GM23248 (cell line): Measurements from ENCODE around the gene SLC35G6. TPM values are rescaled to one million over a fixed set of nuclear protein-coding genes. Genes with fewer than 3 reads are reported as not detected.
"Not testable (repeated sequence)": the region's sequence is repeated elsewhere in the genome, so short reads cannot be mapped to it uniquely, and the experiment has no call there.

Experiments used
- DNase-seq: peaks from one replicate; pipeline ENCODE4 v3.0.0-alpha.2; 2015
- H2AFZ ChIP-seq: fragments of 200-600 bp; sonication (generic); 2 replicates; pipeline ENCODE4 v1.6.1; 2016; ENCODE audit warnings: antibody characterized with exemption
- H3F3A ChIP-seq: fragments of 200-600 bp; sonication (generic); 2 replicates; pipeline ENCODE4 v1.6.1; 2016; ENCODE audit warnings: mild to moderate bottlenecking, antibody characterized with exemption, mixed run types; ENCODE audit not compliant: insufficient read depth
- H3K27ac ChIP-seq: fragments of 200-600 bp; sonication (generic); 2 replicates; pipeline ENCODE4 v1.5.1; 2016; ENCODE audit warnings: mild to moderate bottlenecking
- H3K27me3 ChIP-seq: fragments of 200-600 bp; sonication (generic); replicated peaks from 2 replicates; pipeline ENCODE4 v1.6.1; 2016; ENCODE audit warnings: mild to moderate bottlenecking; ENCODE audit not compliant: insufficient read depth
- H3K36me3 ChIP-seq: fragments of 200-600 bp; sonication (generic); 2 replicates; pipeline ENCODE4 v1.6.1; 2016; ENCODE audit warnings: low read depth, mild to moderate bottlenecking
- H3K4me1 ChIP-seq: fragments of 200-600 bp; sonication (generic); 2 replicates; pipeline ENCODE4 v1.6.1; 2016; ENCODE audit warnings: mild to moderate bottlenecking; ENCODE audit not compliant: insufficient read depth
- H3K4me2 ChIP-seq: fragments of 200-600 bp; sonication (generic); one replicate; pipeline ENCODE4 v1.6.1; 2016; ENCODE audit warnings: mild to moderate bottlenecking; ENCODE audit not compliant: unreplicated experiment
- H3K4me3 ChIP-seq: fragments of 200-600 bp; sonication (generic); 2 replicates; pipeline ENCODE4 v1.5.1; 2016; ENCODE audit warnings: mild to moderate bottlenecking
- H3K79me2 ChIP-seq: fragments of 200-600 bp; sonication (generic); 2 replicates; pipeline ENCODE4 v1.6.1; 2016; ENCODE audit warnings: mild to moderate bottlenecking; ENCODE audit not compliant: insufficient read depth
- H3K9ac ChIP-seq: fragments of 200-600 bp; sonication (generic); 2 replicates; pipeline ENCODE4 v1.6.1; 2016; ENCODE audit warnings: mild to moderate bottlenecking
- H3K9me2 ChIP-seq: fragments of 200-600 bp; sonication (generic); 2 replicates; pipeline ENCODE4 v1.6.1; 2016; ENCODE audit warnings: mixed run types, mild to moderate bottlenecking, moderate library complexity; ENCODE audit not compliant: insufficient read depth
- H3K9me3 ChIP-seq: fragments of 200-600 bp; sonication (generic); one replicate; pipeline ENCODE4 v1.6.1; 2017; ENCODE audit warnings: low read depth
- H4K20me1 ChIP-seq: fragments of 200-600 bp; sonication (generic); 2 replicates; pipeline ENCODE4 v1.6.0; 2016; ENCODE audit not compliant: insufficient read depth
- EZH2 ChIP-seq: fragments of 200-600 bp; sonication (generic); IDR thresholded peaks from 2 replicates; pipeline ENCODE4 v1.6.1; 2018; ENCODE audit warnings: antibody characterized with exemption, mild to moderate bottlenecking; ENCODE audit not compliant: insufficient read depth, poor library complexity, severe bottlenecking
- EZH2phosphoT487 ChIP-seq: fragments of 200-600 bp; sonication (generic); IDR thresholded peaks from 2 replicates; pipeline ENCODE4 v1.6.1; 2018; ENCODE audit warnings: antibody characterized with exemption, moderate library complexity, mild to moderate bottlenecking, low read depth; ENCODE audit not compliant: insufficient read depth
- WGBS, 2 experiments: methylation state at CpG; one replicate each; pipeline ENCODE4 v1.1.6; 2015 to 2017; ENCODE audit warnings: low lambda C conversion rate in 2 of 2, low coverage in 1 of 2; ENCODE audit errors: missing lambda C conversion rate in 2 of 2; 5-methylcytosine and 5-hydroxymethylcytosine counted together
- in situ Hi-C: fragments of 300-500 bp; cut with MboI; formaldehyde crosslinking; loops from 2 replicates; pipeline ENCODE4 v1.15.0; 2020
- polyA plus RNA-seq: library from polyadenylated mRNA; unstranded; fragments of >200 nt; fragmentation: Nextera tagmentation; extraction: Ambion mirVana; gene quantifications from 2 replicates; pipeline ENCODE4 v1.2.1, GENCODE V29; 2016
- total RNA-seq: library from RNA; depleted of rRNA; stranded (reverse); fragments of >200 nt; shearing (Covaris generic); gene quantifications from 2 replicates; pipeline ENCODE4 v1.2.3, GENCODE V29; 2014

SLC35G6 gene
- total and polyA plus RNA-seq, 2 experiments from 2014 or later, result 0.14 TPM; not detected in 1

- Histone ChIP-seq H3K79me2 (peaks cover 88% of the 10 kb centered on the region), H3F3A (no peaks in the 10 kb centered on the region), H4K20me1 (no peaks in the 10 kb centered on the region), H3K27ac (no peak overlapping the region), H3K27me3 (no peaks in the 10 kb centered on the region), H3K9ac (no peak overlapping the region), H3K4me1 (0 out of 2 replicates have a peak, but pooled peaks cover 2% of the 10 kb centered on the region), H3K36me3 (peaks cover 7% of the 10 kb centered on the region; the same call in 1 of the 2 replicates), H3K9me2 (no peaks in the 10 kb centered on the region), H3K9me3 (no peaks in the 10 kb centered on the region), H3K4me2 (no peak overlapping the region), H2AFZ (no peak overlapping the region), H3K4me3 (no peak overlapping the region)
- 87 to 88% methylated on average over 3 of the region's 3 CpGs for WGBS, 2 experiments
- in situ Hi-C loops, result no loop called here
- no peak for DNase-seq
- no peak for TF ChIP-seq EZH2phosphoT487
- TF ChIP-seq EZH2, result no peak
Observed at GRCh38 chr17:7467498-7467897, 13.7 kb upstream of the SLC35G6 start.

- no peak overlapping the region for H2AFZ ChIP-seq
- H3K4me3 ChIP-seq, result no peak overlapping the region
- DNase-seq, result no peak
- TF ChIP-seq EZH2, result no peak
- TF ChIP-seq EZH2phosphoT487, result no peak
- H3K27me3 ChIP-seq, result no peaks in the 10 kb centered on the region
- H3K9ac ChIP-seq, result no peak overlapping the region
- H3K27ac ChIP-seq, result no peak overlapping the region
- no peak overlapping the region for H3K4me2 ChIP-seq
- H3K4me1 ChIP-seq, result 0 out of 2 replicates have a peak, but pooled peaks cover 2% of the 10 kb centered on the region
- no peaks in the 10 kb centered on the region for H3K9me2 ChIP-seq
- peaks cover 92% of the 10 kb centered on the region for H3K79me2 ChIP-seq
- no peaks in the 10 kb centered on the region for H3K9me3 ChIP-seq
- H4K20me1 ChIP-seq, result no peaks in the 10 kb centered on the region
- in situ Hi-C loops, result no loop called here
- 90 to 95% methylated on average over 11 of the region's 11 CpGs for WGBS, 2 experiments
- H3K36me3 ChIP-seq, result peaks cover 4% of the 10 kb centered on the region; the same call in 1 of the 2 replicates
- H3F3A ChIP-seq, result no peaks in the 10 kb centered on the region
Observed at GRCh38 chr17:7468290-7468689, 13.0 kb upstream of the SLC35G6 start.

DNA sequence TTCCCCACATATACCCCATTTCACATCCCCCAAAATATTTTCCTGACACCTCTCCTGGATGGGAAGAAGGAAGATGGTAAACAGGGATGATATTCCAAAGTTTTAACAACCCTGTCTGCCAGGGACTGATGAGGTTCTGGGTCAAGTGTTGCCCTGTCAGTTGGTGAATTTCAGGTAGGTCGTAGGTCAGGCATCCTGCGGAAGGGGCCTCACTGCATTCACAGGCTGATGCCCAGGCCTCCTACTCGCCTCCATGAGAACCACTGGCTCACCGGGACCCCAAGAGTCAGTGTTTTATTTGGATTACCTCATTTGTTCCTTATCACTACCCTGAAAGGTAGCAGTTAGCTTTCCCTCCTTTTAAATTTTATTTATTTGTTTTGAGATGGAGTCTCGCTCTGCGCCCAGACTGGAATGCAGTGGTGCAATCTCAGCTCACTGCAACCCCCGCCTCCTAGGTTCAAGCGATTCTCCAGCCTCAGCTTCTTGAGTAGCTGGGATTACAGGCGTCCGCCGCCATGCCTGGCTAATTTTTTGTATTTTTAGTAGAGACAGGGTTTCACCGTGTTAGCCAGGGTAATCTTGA lies 12.3 kb upstream of the SLC35G6 start:
- WGBS, 2 experiments, result 81 to 83% methylated on average over 12 of the region's 12 CpGs
- 0 out of 2 replicates have a peak, but pooled peaks cover 2% of the 10 kb centered on the region for H3K4me1 ChIP-seq
- no peaks in the 10 kb centered on the region; the same call in 1 of the 2 replicates for H3K36me3 ChIP-seq
- H3K4me2 ChIP-seq, result no peak overlapping the region
- in situ Hi-C loops, result no loop called here
- no peaks in the 10 kb centered on the region for H4K20me1 ChIP-seq
- peaks cover 92% of the 10 kb centered on the region for H3K79me2 ChIP-seq
- H3K9me2 ChIP-seq, result no peaks in the 10 kb centered on the region
- H3K27me3 ChIP-seq, result no peaks in the 10 kb centered on the region
- H3K9ac ChIP-seq, result no peak overlapping the region
- H3K27ac ChIP-seq, result no peak overlapping the region
- 0 out of 2 replicates have a peak, but pooled peaks cover 5% of the 10 kb centered on the region for H3F3A ChIP-seq
- no peak for TF ChIP-seq EZH2phosphoT487
- TF ChIP-seq EZH2, result no peak
- H3K9me3 ChIP-seq, result no peaks in the 10 kb centered on the region
- DNase-seq, result no peak
- no peak overlapping the region for H2AFZ ChIP-seq
- no peak overlapping the region for H3K4me3 ChIP-seq

GRCh38 chr17:7469843-7470242 lies 11.4 kb upstream of the SLC35G6 start:
- H3K27ac ChIP-seq, H3K4me3 ChIP-seq, H3K36me3 ChIP-seq, H3K9ac ChIP-seq, H3K9me2 ChIP-seq, H3K4me2 ChIP-seq, H3F3A ChIP-seq, H3K27me3 ChIP-seq, H3K9me3 ChIP-seq, H3K4me1 ChIP-seq, H4K20me1 ChIP-seq, DNase-seq, H2AFZ ChIP-seq, in situ Hi-C loops: not testable (repeated sequence)
- H3K79me2 ChIP-seq, result peaks cover 98% of the 10 kb centered on the region
- WGBS, 2 experiments, result 88% methylated on average over 12 of the region's 12 CpGs

DNA sequence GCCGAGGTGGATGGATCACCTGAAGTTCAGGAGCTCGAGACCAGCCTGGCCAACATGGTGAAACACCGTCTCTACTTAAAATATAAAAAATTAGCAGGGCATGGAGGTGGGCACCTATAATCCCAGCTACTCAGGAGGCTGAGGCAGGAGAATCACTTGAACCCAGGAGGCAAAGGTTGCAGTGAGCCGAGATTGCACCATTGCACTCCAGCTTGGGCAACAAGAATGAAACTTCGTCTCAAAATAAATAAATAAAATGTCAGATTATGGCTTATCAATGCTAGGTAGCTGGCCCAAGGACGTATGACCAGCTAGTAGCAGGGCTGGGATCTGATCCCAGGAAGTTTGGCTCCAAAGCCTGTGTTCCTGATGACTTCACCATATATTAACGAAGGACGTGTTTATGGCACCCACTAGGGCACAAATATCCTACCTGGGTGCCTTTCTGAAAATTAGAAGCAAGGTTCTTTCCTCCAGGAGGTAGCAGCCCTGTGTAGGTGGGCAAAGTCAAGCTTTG lies 10.7 kb upstream of the SLC35G6 start:
- H3K4me1 ChIP-seq, H3K9me2 ChIP-seq, DNase-seq, H4K20me1 ChIP-seq, H3K9ac ChIP-seq, H3K4me3 ChIP-seq, H2AFZ ChIP-seq, H3K36me3 ChIP-seq, H3K27ac ChIP-seq, in situ Hi-C loops, H3K9me3 ChIP-seq, H3K27me3 ChIP-seq, H3K4me2 ChIP-seq: not testable (repeated sequence)
- Histone ChIP-seq H3F3A (peaks cover 12% of the 10 kb centered on the region), H3K79me2 (peaks cover 100% of the 10 kb centered on the region)
- 80% methylated on average over 8 of the region's 8 CpGs for WGBS, 2 experiments
